ENCODE data around the gene RIC1.

DNA sequence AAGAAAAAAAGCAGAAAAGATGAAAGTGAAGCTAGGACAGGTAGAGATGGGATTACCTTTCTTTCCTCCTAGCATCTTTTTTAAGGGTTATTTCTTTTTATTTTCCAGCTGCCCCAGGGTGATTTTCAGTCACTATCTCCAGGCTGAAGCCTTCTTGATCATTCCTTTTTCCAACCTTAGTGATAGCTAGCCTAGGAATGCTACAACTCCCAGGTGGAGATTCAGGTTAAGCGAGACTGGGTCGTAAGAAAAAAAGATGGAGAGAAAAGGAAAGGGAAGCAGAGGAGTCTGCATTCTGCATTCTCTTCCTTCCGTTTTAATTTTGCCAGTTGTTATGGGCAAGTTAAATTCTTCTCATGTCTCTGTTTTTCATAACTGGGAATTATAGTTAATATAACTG is 36.7 kb upstream of the RIC1 start:
- TF ChIP-seq, protein P1, sequence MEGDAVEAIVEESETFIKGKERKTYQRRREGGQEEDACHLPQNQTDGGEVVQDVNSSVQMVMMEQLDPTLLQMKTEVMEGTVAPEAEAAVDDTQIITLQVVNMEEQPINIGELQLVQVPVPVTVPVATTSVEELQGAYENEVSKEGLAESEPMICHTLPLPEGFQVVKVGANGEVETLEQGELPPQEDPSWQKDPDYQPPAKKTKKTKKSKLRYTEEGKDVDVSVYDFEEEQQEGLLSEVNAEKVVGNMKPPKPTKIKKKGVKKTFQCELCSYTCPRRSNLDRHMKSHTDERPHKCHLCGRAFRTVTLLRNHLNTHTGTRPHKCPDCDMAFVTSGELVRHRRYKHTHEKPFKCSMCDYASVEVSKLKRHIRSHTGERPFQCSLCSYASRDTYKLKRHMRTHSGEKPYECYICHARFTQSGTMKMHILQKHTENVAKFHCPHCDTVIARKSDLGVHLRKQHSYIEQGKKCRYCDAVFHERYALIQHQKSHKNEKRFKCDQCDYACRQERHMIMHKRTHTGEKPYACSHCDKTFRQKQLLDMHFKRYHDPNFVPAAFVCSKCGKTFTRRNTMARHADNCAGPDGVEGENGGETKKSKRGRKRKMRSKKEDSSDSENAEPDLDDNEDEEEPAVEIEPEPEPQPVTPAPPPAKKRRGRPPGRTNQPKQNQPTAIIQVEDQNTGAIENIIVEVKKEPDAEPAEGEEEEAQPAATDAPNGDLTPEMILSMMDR (IDR thresholded peaks at IDR 0.05): no peak
- no peak for TF ChIP-seq POLR2A (IDR thresholded peaks at IDR 0.05)

All from adrenal gland (tissue), 5 donors.